Naive thymus-derived CD4-positive, alpha-beta T cell (primary cell): ENCODE data around the gene DNAJA3. TPM values are rescaled to one million over a fixed set of nuclear protein-coding genes. Genes with fewer than 3 reads are reported as not detected.
A peak's percentile ranks its signal among the peaks of the same experiment; 100 is the strongest.

Experiments used
- ATAC-seq: fragments of 150-1000 bp; cut with Tn5 transposase; 2 replicates; pipeline ENCODE4 v1.10.0; 2021; ENCODE audit warnings: mild to moderate bottlenecking, moderate library complexity
- CTCF ChIA-PET: fragments of 350-600 bp; sonication (Branson Sonifier 250); formaldehyde crosslinking; loops from one replicate; lab custom pipeline; 2021; ENCODE audit warnings: antibody characterized with exemption; lab: Charles Lee
- POLR2A ChIA-PET: fragments of 350-600 bp; sonication (Branson Sonifier 250); formaldehyde crosslinking; loops from one replicate; lab custom pipeline; 2021; ENCODE audit warnings: antibody characterized with exemption, inconsistent platforms; lab: Charles Lee
- DNase-seq, 9 donors: peaks; one replicate each; pipeline versions ENCODE4 v3.0.0 to v3.0.0-alpha.2; 2020 to 2022; ENCODE audit warnings: mixed read lengths in 1 of 9
- H3K27ac ChIP-seq: one replicate; pipeline ENCODE4 v1.7.0; 2013; ENCODE audit warnings: mild to moderate bottlenecking, low read depth, low read length, moderate library complexity
- H3K27me3 ChIP-seq, 2 donors: one replicate each; pipeline ENCODE4 v1.7.0; 2013; ENCODE audit warnings: low read length in 2 of 2, mild to moderate bottlenecking in 2 of 2, moderate library complexity in 2 of 2; ENCODE audit not compliant: control insufficient read depth in 2 of 2, insufficient read depth in 2 of 2
- H3K36me3 ChIP-seq, 3 experiments: 1 replicate in 2 of 3; 2 replicates in 1 of 3; pipeline ENCODE4 v1.7.0; 2013; ENCODE audit warnings: low read length in 3 of 3, mild to moderate bottlenecking in 3 of 3, moderate library complexity in 1 of 3; ENCODE audit not compliant: insufficient read depth in 3 of 3, control insufficient read depth in 2 of 3
- H3K4me1 ChIP-seq, 2 donors: one replicate each; pipeline ENCODE4 v1.7.0; 2013; ENCODE audit warnings: low read length in 2 of 2, mild to moderate bottlenecking in 2 of 2, moderate library complexity in 1 of 2; ENCODE audit not compliant: control insufficient read depth in 2 of 2, insufficient read depth in 2 of 2
- H3K4me3 ChIP-seq: 2 replicates; pipeline ENCODE4 v1.7.0; 2013; ENCODE audit warnings: mild to moderate bottlenecking, low read length
- H3K9me3 ChIP-seq, 3 experiments: 1 replicate in 2 of 3; 2 replicates in 1 of 3; pipeline ENCODE4 v1.7.0; 2013; ENCODE audit warnings: low read length in 3 of 3; ENCODE audit not compliant: control insufficient read depth in 2 of 3
- H3K27ac Mint-ChIP-seq, 9 donors: one replicate each; pipeline ENCODE4 v1.8.0; 2020 to 2022; ENCODE audit warnings: mixed read lengths in 9 of 9, mild to moderate bottlenecking in 8 of 9, moderate library complexity in 5 of 9, inconsistent platforms in 2 of 9
- H3K27me3 Mint-ChIP-seq, 5 donors: one replicate each; pipeline ENCODE4 v1.8.0; 2021 to 2022; ENCODE audit warnings: mixed read lengths in 5 of 5, mild to moderate bottlenecking in 1 of 5
- H3K36me3 Mint-ChIP-seq, 5 donors: one replicate each; pipeline ENCODE4 v1.8.0; 2020 to 2022; ENCODE audit warnings: mixed read lengths in 5 of 5, mild to moderate bottlenecking in 3 of 5, inconsistent platforms in 1 of 5
- H3K4me1 Mint-ChIP-seq, 7 donors: one replicate each; pipeline ENCODE4 v1.8.0; 2020 to 2022; ENCODE audit warnings: mixed read lengths in 7 of 7, mild to moderate bottlenecking in 3 of 7, inconsistent platforms in 1 of 7
- H3K4me3 Mint-ChIP-seq, 10 donors: one replicate each; pipeline ENCODE4 v1.8.0; 2020 to 2022; ENCODE audit warnings: mild to moderate bottlenecking in 10 of 10, mixed read lengths in 10 of 10, moderate library complexity in 6 of 10, inconsistent platforms in 2 of 10
- H3K9me3 Mint-ChIP-seq, 11 donors: one replicate each; pipeline ENCODE4 v1.8.0; 2020 to 2022; ENCODE audit warnings: mixed read lengths in 11 of 11, mild to moderate bottlenecking in 4 of 11, inconsistent platforms in 1 of 11, moderate library complexity in 1 of 11
- intact Hi-C, 2 donors: fragments of 100-400 bp; cut with micrococcal nuclease; formaldehyde crosslinking; loops; one replicate each; pipeline ENCODE4 v1.15.1; 2023
- polyA plus RNA-seq, 2 donors: library from polyadenylated mRNA; unstranded; fragments of 300-500 nt; fragmentation: Illumina TruSeq; gene quantifications; one replicate each; pipeline ENCODE4 v1.2.3, GENCODE V29; 2021
- total RNA-seq, 6 experiments: library from RNA in 5 of 6; stranded (reverse) in 5 of 6; gene quantifications; 1 replicate in 5 of 6; 2 replicates in 1 of 6; pipeline ENCODE4 v1.2.3 and lab custom pipeline; 2021 to 2026

Gene DNAJA3
- total and polyA plus RNA-seq, 7 experiments from 2014 or later = 33.6 to 79.8 (median 70.5) TPM

- Mint-ChIP-seq H3K27me3 (no peaks in the 10 kb centered on the region), H3K36me3 (peaks cover 0 to 8% (median 0%) of the 10 kb centered on the region in 5 donors), H3K9me3 (no peaks in the 10 kb centered on the region), H3K27ac (peak overlapping the region in 1 of 9 donors; percentile 32), H3K4me3 (no peak overlapping the region), H3K4me1 (peaks cover 0 to 10% (median 5%) of the 10 kb centered on the region in 7 donors)
- H3K36me3 ChIP-seq = peaks cover 9 to 97% (median 14%) of the 10 kb centered on the region in 3 experiments
- no peaks in the 10 kb centered on the region for H3K27me3 ChIP-seq
- intact Hi-C loops = no loop called here
- POLR2A ChIA-PET = no interaction called here
- no peaks in the 10 kb centered on the region for H3K4me1 ChIP-seq
- H3K27ac ChIP-seq = no peak overlapping the region
- CTCF ChIA-PET = no interaction called here
- ATAC-seq = no peak
- no peak overlapping the region for H3K4me3 ChIP-seq
- H3K9me3 ChIP-seq = no peaks in the 10 kb centered on the region
- DNase-seq = no peak
These were observed 37.9 kb upstream of the DNAJA3 start for GRCh38 chr16:4387781-4388180.

GRCh38 chr16:4388271-4389021 lies 37.2 kb upstream of the DNAJA3 start:
- Mint-ChIP-seq H3K4me1 (peaks cover 0 to 10% (median under 1%) of the 10 kb centered on the region in 7 donors), H3K9me3 (no peaks in the 10 kb centered on the region), H3K36me3 (peaks cover 0 to 8% (median 0%) of the 10 kb centered on the region in 5 donors), H3K4me3 (no peak overlapping the region), H3K27me3 (no peaks in the 10 kb centered on the region), H3K27ac (peak overlapping the region in 1 of 9 donors; percentile 56)
- CTCF ChIA-PET = no interaction called here
- H3K27me3 ChIP-seq = no peaks in the 10 kb centered on the region
- ATAC-seq (no peak), DNase-seq (peak in 1 of 9 donors; percentile 9)
- H3K27ac ChIP-seq = no peak overlapping the region
- POLR2A ChIA-PET = no interaction called here
- no peaks in the 10 kb centered on the region for H3K9me3 ChIP-seq
- H3K4me3 ChIP-seq = no peak overlapping the region
- intact Hi-C loops = no loop called here
- no peaks in the 10 kb centered on the region for H3K4me1 ChIP-seq
- H3K36me3 ChIP-seq = peaks cover 6 to 98% (median 14%) of the 10 kb centered on the region in 3 experiments

DNA sequence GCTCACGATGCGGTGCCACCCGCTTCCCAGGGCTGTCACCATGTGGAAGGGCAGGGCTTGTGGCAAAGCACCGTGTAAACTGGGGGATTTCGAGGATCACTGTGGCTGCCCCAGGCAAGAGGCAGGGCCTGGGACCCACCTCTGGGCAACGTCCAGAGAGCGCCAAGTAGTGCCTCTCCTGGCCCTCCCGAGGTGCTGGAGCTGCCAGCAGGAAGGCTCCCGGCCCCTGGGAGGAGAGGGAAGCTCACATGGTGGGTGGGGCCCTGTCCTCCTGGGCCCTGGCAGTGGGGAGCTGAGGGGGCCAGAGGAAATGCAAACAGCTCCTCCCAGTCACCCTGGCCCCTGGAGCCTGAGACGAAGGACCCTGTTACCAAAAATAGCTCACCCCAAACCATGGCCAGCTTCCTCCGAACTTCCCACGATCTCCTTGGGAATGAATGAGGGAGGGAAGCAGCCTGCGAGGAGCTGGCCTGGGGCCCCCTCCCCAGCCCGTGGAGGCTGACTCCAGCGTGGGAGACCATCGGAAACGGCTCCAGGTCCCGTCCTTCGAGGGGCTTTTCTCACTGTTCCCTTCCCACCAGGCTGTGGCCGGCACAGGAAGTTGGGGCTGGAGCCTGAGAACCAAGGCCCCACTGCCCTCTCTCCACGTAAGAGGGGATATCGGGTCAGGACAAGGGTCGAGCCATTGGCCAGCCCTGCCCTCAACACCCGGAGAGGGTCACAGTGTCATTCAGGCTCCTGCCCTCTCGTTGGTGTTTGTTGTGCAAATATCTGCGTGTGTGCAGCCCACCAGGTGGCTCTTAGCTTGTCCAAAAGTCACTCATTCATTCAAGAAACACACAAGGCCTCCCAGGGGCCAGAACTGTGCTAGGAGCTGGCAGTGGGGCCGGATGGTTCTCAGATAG lies 36.4 kb upstream of the DNAJA3 start:
- H3K4me3 ChIP-seq = no peak overlapping the region
- no peaks in the 10 kb centered on the region for H3K4me1 ChIP-seq
- peaks cover 6 to 98% (median 14%) of the 10 kb centered on the region in 3 experiments for H3K36me3 ChIP-seq
- H3K9me3 ChIP-seq = no peaks in the 10 kb centered on the region
- H3K27me3 ChIP-seq = no peaks in the 10 kb centered on the region
- no peak overlapping the region for H3K27ac ChIP-seq
- Mint-ChIP-seq H3K27me3 (no peaks in the 10 kb centered on the region), H3K36me3 (peaks cover 0 to 8% (median under 1%) of the 10 kb centered on the region in 5 donors), H3K4me1 (peaks cover 0 to 10% (median 0%) of the 10 kb centered on the region in 7 donors), H3K4me3 (no peak overlapping the region), H3K9me3 (no peaks in the 10 kb centered on the region), H3K27ac (peak overlapping the region in 1 of 9 donors; percentile 56)
- intact Hi-C loops = no loop called here
- DNase-seq = peak in 1 of 9 donors; percentile 10
- CTCF ChIA-PET = interaction anchor here (1.6 kb wide), 1 partner anchor 13 kb away, joined by 7 read pairs; no protein-coding TSS in a partner anchor
- no peak for ATAC-seq
- POLR2A ChIA-PET = no interaction called here

- peak overlapping the region in 3 of 9 donors; percentile 14 to 69 (median 68) for H3K27ac Mint-ChIP-seq
- CTCF ChIA-PET = interaction anchor here (0.5 to 1.6 kb wide), 2 partner anchors 12 to 117 kb away, joined by 5 to 7 read pairs; no protein-coding TSS in a partner anchor
- intact Hi-C loops = no loop called here
- ATAC-seq (no peak), DNase-seq (peak in 1 of 9 donors; percentile 15)
- Histone ChIP-seq H3K9me3 (no peaks in the 10 kb centered on the region), H3K4me1 (no peaks in the 10 kb centered on the region), H3K27me3 (no peaks in the 10 kb centered on the region), H3K4me3 (no peak overlapping the region), H3K27ac (no peak overlapping the region), H3K36me3 (peaks cover 16 to 98% (median 26%) of the 10 kb centered on the region in 3 experiments)
- peak overlapping the region in 1 of 10 donors; percentile 36 for H3K4me3 Mint-ChIP-seq
- H3K36me3 Mint-ChIP-seq = peaks cover 3 to 9% (median 4%) of the 10 kb centered on the region in 5 donors
- no peaks in the 10 kb centered on the region for H3K27me3 Mint-ChIP-seq
- peaks cover 0 to 12% (median 2%) of the 10 kb centered on the region in 7 donors for H3K4me1 Mint-ChIP-seq
- H3K9me3 Mint-ChIP-seq = no peaks in the 10 kb centered on the region
- POLR2A ChIA-PET = no interaction called here
These were observed 35.1 kb upstream of the DNAJA3 start for GRCh38 chr16:4390266-4391260.

DNA sequence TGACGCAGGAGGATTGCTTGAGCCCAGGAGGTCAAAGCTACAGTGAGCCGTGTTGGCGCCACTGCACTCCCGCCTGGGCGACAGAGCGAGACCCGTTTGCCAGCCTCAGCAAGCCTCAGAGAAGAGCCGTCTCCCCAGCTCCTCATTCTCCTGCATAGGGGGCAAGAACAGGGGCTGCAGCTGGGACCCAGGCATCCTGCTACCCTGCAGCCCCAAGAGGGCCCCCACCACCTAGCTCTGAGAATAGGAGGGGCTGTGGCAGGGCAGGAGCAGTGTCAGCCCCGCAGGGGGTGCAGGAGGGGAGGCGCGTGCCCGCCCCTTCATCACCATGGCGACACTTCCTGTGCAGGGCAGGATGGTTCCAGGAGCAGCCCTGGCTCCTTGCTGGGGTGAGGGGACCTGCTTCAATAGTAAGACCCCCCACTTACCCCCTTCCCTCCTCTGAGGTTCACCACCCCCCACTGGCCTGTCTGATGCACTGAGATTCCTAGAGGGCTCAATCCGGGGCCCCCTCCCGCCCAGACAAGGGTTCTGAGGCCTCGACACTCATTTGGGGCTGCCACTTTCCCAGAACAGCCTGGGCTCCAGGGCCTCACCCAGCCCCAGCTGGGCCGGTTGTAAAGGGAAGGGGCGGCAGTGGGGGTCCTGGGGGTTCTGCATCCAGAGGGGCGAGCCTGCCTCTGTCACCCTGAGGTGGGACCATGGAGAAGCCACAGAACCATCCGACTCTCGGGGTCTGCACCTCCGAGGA lies 33.9 kb upstream of the DNAJA3 start:
- Mint-ChIP-seq H3K36me3 (peaks cover 4 to 15% (median 5%) of the 10 kb centered on the region in 5 donors), H3K4me1 (peaks cover 0 to 15% (median 4%) of the 10 kb centered on the region in 7 donors), H3K4me3 (peak overlapping the region in 1 of 10 donors; percentile 26), H3K9me3 (no peaks in the 10 kb centered on the region), H3K27me3 (no peaks in the 10 kb centered on the region), H3K27ac (peak overlapping the region in 2 of 9 donors; percentile 14 to 15)
- DNase-seq (peak in 1 of 9 donors; percentile 28), ATAC-seq (peak; percentile 7)
- Histone ChIP-seq H3K4me3 (no peak overlapping the region), H3K27me3 (no peaks in the 10 kb centered on the region), H3K27ac (no peak overlapping the region), H3K36me3 (peaks cover 13 to 95% (median 25%) of the 10 kb centered on the region in 3 experiments), H3K4me1 (no peaks in the 10 kb centered on the region), H3K9me3 (no peaks in the 10 kb centered on the region)
- CTCF ChIA-PET = interaction anchor here (0.6 kb wide), 1 partner anchor 147 kb away, joined by 3 read pairs; the partner anchor contains the start of gene CDIP1
- intact Hi-C loops = no loop called here
- POLR2A ChIA-PET = no interaction called here
